HepG2 (cell line): ENCODE measurements around the gene CDR2L. TPM values are rescaled to one million over a fixed set of nuclear protein-coding genes. Genes with fewer than 3 reads are reported as not detected.

Source experiments
- CBFB ChIP-seq: sonication (generic); formaldehyde crosslinking; IDR thresholded peaks from 2 replicates; pipeline ENCODE4 v1.4.0; 2020; ENCODE audit warnings: missing genetic modification reagents
- FOXM1 ChIP-seq: sonication (generic); formaldehyde crosslinking; IDR thresholded peaks from 2 replicates; pipeline ENCODE4 v1.5.0; 2020; ENCODE audit warnings: missing genetic modification reagents
- GATAD1 ChIP-seq: IDR thresholded peaks from 2 replicates; pipeline ENCODE4 v1.6.1; 2016; ENCODE audit warnings: missing genetic modification reagents, missing compliant biosample characterization
- GMEB2 ChIP-seq: IDR thresholded peaks from 2 replicates; pipeline ENCODE4 v1.6.1; 2016; ENCODE audit warnings: missing biosample characterization, missing genetic modification reagents, low read depth
- GRHL1 ChIP-seq: sonication (generic); formaldehyde crosslinking; conservative IDR thresholded peaks from 2 replicates; pipeline ENCODE4 v1.8.0; 2022; ENCODE audit warnings: missing genetic modification reagents
- MAF1 ChIP-seq: sonication (generic); formaldehyde crosslinking; IDR thresholded peaks from 2 replicates; pipeline ENCODE4 v1.5.0; 2020; ENCODE audit warnings: missing genetic modification reagents, borderline replicate concordance
- MAZ ChIP-seq, 2 experiments: sonication (generic) in 1 of 2; formaldehyde crosslinking in 1 of 2; IDR thresholded peaks; 2 replicates each; pipeline versions ENCODE4 v1.5.0 to v1.6.1; 2012 to 2020; ENCODE audit warnings: low read depth in 2 of 2, mild to moderate bottlenecking in 2 of 2, borderline replicate concordance in 1 of 2, improper control_type of control experiment in 1 of 2, low read length in 1 of 2, missing genetic modification reagents in 1 of 2, moderate library complexity in 1 of 2
- MIER2 ChIP-seq: IDR thresholded peaks from 2 replicates; pipeline ENCODE4 v1.6.1; 2016; ENCODE audit warnings: missing biosample characterization, missing genetic modification reagents
- NCOR1 ChIP-seq: fragments of 200-600 bp; sonication (generic); IDR thresholded peaks from 2 replicates; pipeline ENCODE4 v1.7.0; 2017; ENCODE audit warnings: antibody characterized with exemption, low read length, borderline replicate concordance
- NPAS2 ChIP-seq: sonication (generic); formaldehyde crosslinking; IDR thresholded peaks from 2 replicates; pipeline ENCODE4 v1.8.0; 2022; ENCODE audit warnings: mild to moderate bottlenecking, missing genetic modification reagents, borderline replicate concordance
- ZBTB14 ChIP-seq: sonication (generic); formaldehyde crosslinking; IDR thresholded peaks from 2 replicates; pipeline ENCODE4 v1.4.0; 2020; ENCODE audit warnings: missing genetic modification reagents
- ZNF143 ChIP-seq: sonication (generic); formaldehyde crosslinking; IDR thresholded peaks from 2 replicates; pipeline ENCODE4 v1.4.0; 2020; ENCODE audit warnings: missing genetic modification reagents
- ZNF292 ChIP-seq: sonication (generic); formaldehyde crosslinking; IDR thresholded peaks from 2 replicates; pipeline ENCODE4 v1.8.1; 2022; ENCODE audit warnings: mild to moderate bottlenecking, low read depth, missing genetic modification reagents, borderline replicate concordance
- ZNF33A ChIP-seq: sonication (generic); formaldehyde crosslinking; IDR thresholded peaks from 2 replicates; pipeline ENCODE4 v1.5.1; 2020; ENCODE audit warnings: missing genetic modification reagents, mild to moderate bottlenecking, moderate library complexity, borderline replicate concordance
- ZNF468 ChIP-seq: sonication (generic); formaldehyde crosslinking; IDR thresholded peaks from 2 replicates; pipeline ENCODE4 v1.8.0; 2022; ENCODE audit warnings: mild to moderate bottlenecking, moderate library complexity, missing genetic modification reagents
- ZNF710 ChIP-seq: sonication (generic); formaldehyde crosslinking; IDR thresholded peaks from 2 replicates; pipeline ENCODE4 v1.5.0; 2020; ENCODE audit warnings: mild to moderate bottlenecking, missing genetic modification reagents, borderline replicate concordance
- ZNF713 ChIP-seq: sonication (generic); formaldehyde crosslinking; IDR thresholded peaks from 2 replicates; pipeline ENCODE4 v1.4.0; 2020; ENCODE audit warnings: mild to moderate bottlenecking, missing genetic modification reagents
- ZNF782 ChIP-seq: sonication (generic); formaldehyde crosslinking; IDR thresholded peaks from 2 replicates; pipeline ENCODE4 v1.4.0; 2020; ENCODE audit warnings: missing genetic modification reagents, mild to moderate bottlenecking, borderline replicate concordance
- polyA plus RNA-seq, 8 experiments: library from polyadenylated mRNA; depleted of rRNA in 3 of 8; stranded (reverse) in 7 of 8; unstranded in 1 of 8; fragments of >200 nt; fragmentation: Illumina TruSeq in 4 of 8; extraction: Trizol in 4 of 8; gene quantifications; 2 replicates each; pipeline versions ENCODE4 v1.2.1 to v1.2.3, GENCODE V29; 2011 to 2016; ENCODE audit warnings: low read depth in 4 of 8, missing spikeins in 1 of 8, mixed read lengths in 1 of 8; ENCODE audit not compliant: insufficient read depth in 1 of 8
- total RNA-seq, 5 experiments: library from RNA; depleted of rRNA; stranded (reverse); fragments of >200 nt; fragmentation: Illumina TruSeq; extraction: Trizol; gene quantifications; 2 replicates each; pipeline ENCODE4 v1.2.3, GENCODE V29; 2016; ENCODE audit warnings: low read depth in 1 of 5

CDR2L gene
- total and polyA plus RNA-seq, 2 of the 13 experiments (the other 11 are each of a cell fraction or from before 2014, with no cell fraction given): 1.9 to 2.1 TPM

GRCh38 chr17:74981979-74982662 lies 5.3 kb upstream of the CDR2L start (continued):
- no peak for TF ChIP-seq GRHL1 (CRISPR knock-in tag)
- TF ChIP-seq ZNF713 (CRISPR knock-in tag): peak; percentile 99
- TF ChIP-seq ZNF292: 0 out of 2 replicates have a peak, but pooled peaks have one; percentile 22
- TF ChIP-seq NCOR1: no peak
- TF ChIP-seq MAF1 (CRISPR knock-in tag): no peak
- no peak for TF ChIP-seq ZNF468 (CRISPR knock-in tag)
- peak; percentile 82 for TF ChIP-seq ZNF710 (CRISPR knock-in tag)
- no peak for TF ChIP-seq NPAS2
- TF ChIP-seq FOXM1 (CRISPR knock-in tag): no peak
- peak; percentile 64 for TF ChIP-seq ZBTB14 (CRISPR knock-in tag)
- TF ChIP-seq ZNF143 (CRISPR knock-in tag): peak; percentile 24; the same call in 1 of the 2 replicates
- peak; percentile 91 for TF ChIP-seq CBFB
- peak; percentile 80 for TF ChIP-seq ZNF782 (CRISPR knock-in tag)
- peak; percentile 76 for TF ChIP-seq MAZ (IDR thresholded peaks at IDR 0.05; ENCODE audit: borderline replicate concordance, low read depth, low read length)
- TF ChIP-seq MAZ (CRISPR knock-in tag; IDR thresholded peaks at IDR 0.05; ENCODE audit: low read depth): peak; percentile 99
- TF ChIP-seq GATAD1 (CRISPR knock-in tag): peak; percentile 80
- no peak for TF ChIP-seq MIER2 (CRISPR knock-in tag)
- TF ChIP-seq GMEB2 (CRISPR knock-in tag): peak; percentile 38; the same call in 1 of the 2 replicates
- 0 out of 2 replicates have a peak, but pooled peaks have one; percentile 22 for TF ChIP-seq ZNF33A (CRISPR knock-in tag)
